GM12891 (cell line): Measurements from ENCODE around the gene RERE.
A peak's percentile ranks its signal among the peaks of the same experiment; 100 is the strongest.

Experiments
- DNase-seq: peaks from one replicate; pipeline ENCODE4 v3.0.0; 2011; ENCODE audit warnings: low spot score; ENCODE audit not compliant: insufficient read length
- FAIRE-seq: peaks from 2 replicates; lab custom pipeline; 2011; peaks lifted over from hg19 to GRCh38; lab: Jason Lieb, UNC
- PAX5 ChIP-seq: IDR thresholded peaks from 2 replicates; pipeline ENCODE4 v1.6.1; 2011; ENCODE audit warnings: low read length, moderate library complexity, mild to moderate bottlenecking; ENCODE audit not compliant: insufficient read depth, severe bottlenecking
- POLR2A ChIP-seq: IDR thresholded peaks from 2 replicates; pipeline ENCODE4 v1.6.1; 2011; ENCODE audit warnings: low read depth, low read length, control low read depth
- POLR2AphosphoS5 ChIP-seq: IDR thresholded peaks from 2 replicates; pipeline ENCODE4 v1.6.1; 2011; ENCODE audit warnings: low read depth, low read length, control low read depth
- POU2F2 ChIP-seq: IDR thresholded peaks from 2 replicates; pipeline ENCODE4 v1.6.1; 2011; ENCODE audit warnings: low read depth, mild to moderate bottlenecking, control low read depth, low read length, moderate library complexity
- SPI1 ChIP-seq: IDR thresholded peaks from 2 replicates; pipeline ENCODE4 v1.6.1; 2011; ENCODE audit warnings: low read depth, low read length, control low read depth
- TAF1 ChIP-seq: IDR thresholded peaks from 2 replicates; pipeline ENCODE4 v1.6.1; 2011; ENCODE audit warnings: low read depth, low read length, control low read depth

The RERE gene

GRCh38 chr1:8551613-8552489 is 265.6 kb downstream of the RERE start:
- no peak for DNase-seq
- TF ChIP-seq TAF1 (no peak), PAX5 (no peak), POLR2A (no peak), SPI1 (no peak), POLR2AphosphoS5 (no peak), POU2F2 (no peak)
- FAIRE-seq: peak; percentile 65

DNA sequence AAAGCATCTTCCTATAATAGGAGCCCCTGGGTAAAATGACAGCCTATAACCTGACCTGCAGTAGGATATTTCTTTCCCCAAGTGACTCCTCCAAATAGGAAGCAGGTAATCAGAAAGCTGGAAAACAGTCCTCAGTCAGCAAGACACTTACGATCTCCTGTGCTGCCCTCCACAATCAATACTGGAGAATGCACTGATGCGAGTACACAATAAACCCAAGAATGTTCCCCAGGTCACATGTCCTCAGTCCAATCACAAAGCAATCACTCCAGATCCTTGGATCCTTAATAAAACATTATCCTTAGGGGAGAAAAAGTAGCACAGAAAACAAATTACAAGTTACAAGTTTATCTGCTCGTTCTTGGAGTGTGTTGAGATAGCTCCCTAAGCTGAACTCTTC is 266.4 kb downstream of the RERE start:
- peak; percentile 23 for FAIRE-seq
- no peak for DNase-seq
- TF ChIP-seq POLR2A (no peak), SPI1 (no peak), POU2F2 (no peak), PAX5 (no peak), POLR2AphosphoS5 (no peak), TAF1 (no peak)

DNA sequence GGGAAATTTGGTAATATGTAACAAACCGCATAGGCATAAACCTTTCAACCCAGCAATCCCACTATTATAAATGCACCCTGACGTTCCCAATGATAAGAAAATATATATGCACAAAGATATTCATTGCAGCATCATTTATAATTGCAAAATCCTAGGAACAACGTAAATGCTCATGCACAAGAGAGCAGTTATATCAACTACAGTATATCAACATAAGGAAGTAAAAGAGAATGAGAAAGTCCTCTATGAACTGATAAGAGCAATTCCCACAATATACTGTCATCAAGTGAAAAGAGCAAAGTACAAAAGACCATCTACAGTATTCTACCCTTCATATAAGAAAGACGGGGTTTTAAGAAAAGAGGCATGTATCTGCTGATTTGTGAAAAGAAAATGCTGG is 269.6 kb downstream of the RERE start:
- DNase-seq (no peak), FAIRE-seq (no peak)
- TF ChIP-seq TAF1: no peak
- TF ChIP-seq SPI1: no peak
- TF ChIP-seq POU2F2: no peak
- TF ChIP-seq POLR2A: no peak
- TF ChIP-seq PAX5: no peak
- TF ChIP-seq POLR2AphosphoS5: no peak

DNA sequence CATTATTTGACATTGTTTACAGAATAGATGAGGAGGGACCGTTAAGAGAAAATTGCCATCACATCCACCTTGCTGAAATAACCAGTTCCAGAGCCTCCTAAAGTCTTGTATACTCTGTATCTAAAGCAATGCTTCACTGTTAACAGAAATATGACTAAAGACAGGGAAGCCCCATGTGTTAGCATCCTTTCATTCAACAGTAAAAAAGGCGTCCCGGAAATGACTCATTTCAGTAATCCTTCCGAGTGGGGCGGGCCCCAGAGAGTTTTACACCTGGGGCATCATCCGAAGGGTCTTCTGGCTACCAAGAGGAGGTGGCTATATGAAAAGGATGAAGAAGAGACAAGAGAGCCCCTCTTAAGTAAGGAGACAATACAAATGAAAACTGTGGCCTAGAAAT is 272.4 kb downstream of the RERE start:
- no peak for DNase-seq
- FAIRE-seq: no peak
- TF ChIP-seq POLR2AphosphoS5 (no peak), POU2F2 (no peak), PAX5 (no peak), TAF1 (no peak), POLR2A (no peak), SPI1 (no peak)

- no peak for TF ChIP-seq SPI1
- TF ChIP-seq PAX5: no peak
- no peak for TF ChIP-seq POLR2A
- no peak for TF ChIP-seq TAF1
- no peak for TF ChIP-seq POU2F2
- no peak for TF ChIP-seq POLR2AphosphoS5
- DNase-seq (no peak), FAIRE-seq (no peak)
These were observed 272.8 kb downstream of the RERE start for GRCh38 chr1:8544644-8545043.

GRCh38 chr1:8543965-8544364 is 273.5 kb downstream of the RERE start:
- TF ChIP-seq POLR2A (no peak), POU2F2 (no peak), POLR2AphosphoS5 (no peak), SPI1 (no peak), PAX5 (no peak), TAF1 (no peak)
- DNase-seq (no peak), FAIRE-seq (no peak)

GRCh38 chr1:8541961-8542521 is 275.4 kb downstream of the RERE start:
- DNase-seq (no peak), FAIRE-seq (peak; percentile 47)
- TF ChIP-seq SPI1 (no peak), PAX5 (no peak), POLR2AphosphoS5 (no peak), POLR2A (no peak), TAF1 (no peak), POU2F2 (no peak)

DNA sequence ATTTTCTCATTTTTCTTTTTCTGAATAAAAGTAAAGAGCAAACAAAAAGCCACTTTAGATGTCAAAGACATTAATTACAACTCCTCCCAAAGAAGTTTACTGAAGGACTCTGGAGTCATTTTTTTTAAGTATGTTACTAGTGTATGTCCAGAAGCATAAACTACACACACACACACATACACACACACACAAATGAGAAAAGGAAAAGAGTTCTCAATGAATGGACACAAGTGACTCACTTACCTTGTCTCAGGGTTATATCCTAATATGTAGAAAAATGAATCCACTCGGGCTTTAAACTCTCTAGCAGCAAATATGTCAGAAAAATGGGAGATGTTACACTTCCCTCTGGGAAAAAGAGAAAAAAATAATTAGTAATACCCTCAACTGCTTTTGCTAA is 276.5 kb downstream of the RERE start:
- FAIRE-seq (no peak), DNase-seq (no peak)
- TF ChIP-seq POLR2A: no peak
- no peak for TF ChIP-seq SPI1
- no peak for TF ChIP-seq POLR2AphosphoS5

GRCh38 chr1:8540261-8540941 is 277.0 kb downstream of the RERE start:
- TF ChIP-seq TAF1: no peak
- TF ChIP-seq POU2F2: no peak
- TF ChIP-seq POLR2A: no peak
- no peak for TF ChIP-seq PAX5
- TF ChIP-seq POLR2AphosphoS5: no peak
- TF ChIP-seq SPI1: no peak
- no peak for DNase-seq
- no peak for FAIRE-seq
